GM12891 (cell line): ENCODE measurements around the gene BCKDHA.

Source experiments
- POLR2A ChIP-seq: IDR thresholded peaks from 2 replicates; pipeline ENCODE4 v1.6.1; 2011; ENCODE audit warnings: low read depth, low read length, control low read depth
- POLR2AphosphoS5 ChIP-seq: IDR thresholded peaks from 2 replicates; pipeline ENCODE4 v1.6.1; 2011; ENCODE audit warnings: low read depth, low read length, control low read depth
- SPI1 ChIP-seq: IDR thresholded peaks from 2 replicates; pipeline ENCODE4 v1.6.1; 2011; ENCODE audit warnings: low read depth, low read length, control low read depth

GRCh38 chr19:41392775-41393174 lies 4.8 kb upstream of the BCKDHA start:
- TF ChIP-seq POLR2A (no peak), SPI1 (no peak), POLR2AphosphoS5 (no peak)
